Stomach (tissue), 4 donors: ENCODE measurements around the gene CECR2.

Source experiments
- POLR2A ChIP-seq, 4 donors: fragments of 450-650 bp; IDR thresholded peaks; one replicate each; pipeline ENCODE4 v1.6.1; 2016; ENCODE audit warnings: antibody characterized with exemption in 4 of 4, control low read depth in 2 of 4, mild to moderate bottlenecking in 1 of 4, moderate library complexity in 1 of 4
- POLR2AphosphoS5 ChIP-seq, 3 donors: sonication (generic); formaldehyde crosslinking; IDR thresholded peaks; one replicate each; pipeline ENCODE4 v1.6.1; 2016; ENCODE audit warnings: antibody characterized with exemption in 3 of 3
- TF ChIP-seq, protein P1 (sequence below), 7 experiments: fragments of 450-650 bp in 4 of 7; fragments of 200-600 bp in 3 of 7; sonication (generic) in 3 of 7; IDR thresholded peaks; one replicate each; pipeline ENCODE4 v1.5.1; 2016 to 2019; ENCODE audit warnings: antibody characterized with exemption in 7 of 7, control low read depth in 2 of 7, mild to moderate bottlenecking in 1 of 7

DNA sequence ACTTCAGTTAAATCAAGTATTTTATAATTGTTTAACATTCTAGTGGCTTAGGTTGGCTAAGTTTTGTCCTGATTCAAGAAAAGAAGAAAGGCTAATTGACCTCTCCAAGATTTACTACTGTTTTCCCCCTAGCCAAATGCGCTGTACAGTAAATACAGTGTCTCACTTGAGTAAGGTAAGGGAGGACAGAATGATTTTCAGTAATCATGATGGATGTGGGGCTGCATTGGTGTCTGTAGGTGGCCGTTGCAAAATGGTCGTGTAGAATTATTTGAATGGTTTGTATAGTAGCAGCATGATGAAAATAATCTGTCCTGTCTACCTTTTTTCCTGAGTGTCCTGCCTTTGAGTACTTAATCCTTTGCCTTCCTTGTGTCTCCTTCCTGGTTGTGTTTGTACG, 4.6 kb downstream of the CECR2 start:
- TF ChIP-seq, protein P1, sequence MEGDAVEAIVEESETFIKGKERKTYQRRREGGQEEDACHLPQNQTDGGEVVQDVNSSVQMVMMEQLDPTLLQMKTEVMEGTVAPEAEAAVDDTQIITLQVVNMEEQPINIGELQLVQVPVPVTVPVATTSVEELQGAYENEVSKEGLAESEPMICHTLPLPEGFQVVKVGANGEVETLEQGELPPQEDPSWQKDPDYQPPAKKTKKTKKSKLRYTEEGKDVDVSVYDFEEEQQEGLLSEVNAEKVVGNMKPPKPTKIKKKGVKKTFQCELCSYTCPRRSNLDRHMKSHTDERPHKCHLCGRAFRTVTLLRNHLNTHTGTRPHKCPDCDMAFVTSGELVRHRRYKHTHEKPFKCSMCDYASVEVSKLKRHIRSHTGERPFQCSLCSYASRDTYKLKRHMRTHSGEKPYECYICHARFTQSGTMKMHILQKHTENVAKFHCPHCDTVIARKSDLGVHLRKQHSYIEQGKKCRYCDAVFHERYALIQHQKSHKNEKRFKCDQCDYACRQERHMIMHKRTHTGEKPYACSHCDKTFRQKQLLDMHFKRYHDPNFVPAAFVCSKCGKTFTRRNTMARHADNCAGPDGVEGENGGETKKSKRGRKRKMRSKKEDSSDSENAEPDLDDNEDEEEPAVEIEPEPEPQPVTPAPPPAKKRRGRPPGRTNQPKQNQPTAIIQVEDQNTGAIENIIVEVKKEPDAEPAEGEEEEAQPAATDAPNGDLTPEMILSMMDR (IDR thresholded peaks at IDR 0.05), result no peak
- TF ChIP-seq POLR2AphosphoS5 (IDR thresholded peaks at IDR 0.05) (no peak), POLR2A (IDR thresholded peaks at IDR 0.05) (no peak)
